DOHH2 (cell line): Measurements from ENCODE around the gene MTCH1.

ENCODE experiments used
- EZH2phosphoT487 ChIP-seq: fragments of 200-600 bp; sonication (generic); IDR thresholded peaks from 2 replicates; pipeline ENCODE4 v1.6.1; 2017; ENCODE audit warnings: borderline replicate concordance, mild to moderate bottlenecking, antibody characterized with exemption, low read length, moderate library complexity, mixed read lengths
- TF ChIP-seq, protein P1 (sequence below): fragments of 200-600 bp; sonication (generic); IDR thresholded peaks from one replicate; pipeline ENCODE4 v1.5.1; 2014; ENCODE audit warnings: antibody characterized with exemption, mild to moderate bottlenecking, low read depth, low read length; ENCODE audit not compliant: poor library complexity, severe bottlenecking

DNA sequence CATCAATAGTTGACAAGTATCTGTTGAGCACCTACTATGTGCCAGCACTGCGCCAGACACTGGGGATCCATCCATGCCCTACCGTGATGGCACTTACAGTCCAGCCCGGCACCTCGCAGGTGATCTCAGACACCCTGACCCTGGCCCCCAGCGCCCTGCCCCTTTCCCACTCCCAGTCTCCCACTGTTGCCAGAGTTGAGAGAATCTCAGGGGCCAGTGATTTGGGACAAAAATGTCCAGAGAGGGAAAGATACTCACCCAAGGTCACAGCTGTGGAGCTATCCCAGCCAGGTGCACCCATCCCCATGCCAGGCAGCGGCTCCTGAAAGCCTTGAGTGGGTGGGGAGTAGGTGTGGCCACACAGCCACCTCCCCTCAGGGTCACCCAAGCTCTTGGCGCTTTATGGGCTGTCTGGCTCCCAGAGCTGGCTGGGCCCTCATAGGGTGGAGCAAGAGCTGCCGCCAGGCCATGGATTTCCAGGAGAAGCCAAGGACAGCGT, 28.2 kb downstream of the MTCH1 start:
- TF ChIP-seq EZH2phosphoT487 = no peak
- TF ChIP-seq, protein P1, sequence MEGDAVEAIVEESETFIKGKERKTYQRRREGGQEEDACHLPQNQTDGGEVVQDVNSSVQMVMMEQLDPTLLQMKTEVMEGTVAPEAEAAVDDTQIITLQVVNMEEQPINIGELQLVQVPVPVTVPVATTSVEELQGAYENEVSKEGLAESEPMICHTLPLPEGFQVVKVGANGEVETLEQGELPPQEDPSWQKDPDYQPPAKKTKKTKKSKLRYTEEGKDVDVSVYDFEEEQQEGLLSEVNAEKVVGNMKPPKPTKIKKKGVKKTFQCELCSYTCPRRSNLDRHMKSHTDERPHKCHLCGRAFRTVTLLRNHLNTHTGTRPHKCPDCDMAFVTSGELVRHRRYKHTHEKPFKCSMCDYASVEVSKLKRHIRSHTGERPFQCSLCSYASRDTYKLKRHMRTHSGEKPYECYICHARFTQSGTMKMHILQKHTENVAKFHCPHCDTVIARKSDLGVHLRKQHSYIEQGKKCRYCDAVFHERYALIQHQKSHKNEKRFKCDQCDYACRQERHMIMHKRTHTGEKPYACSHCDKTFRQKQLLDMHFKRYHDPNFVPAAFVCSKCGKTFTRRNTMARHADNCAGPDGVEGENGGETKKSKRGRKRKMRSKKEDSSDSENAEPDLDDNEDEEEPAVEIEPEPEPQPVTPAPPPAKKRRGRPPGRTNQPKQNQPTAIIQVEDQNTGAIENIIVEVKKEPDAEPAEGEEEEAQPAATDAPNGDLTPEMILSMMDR = no peak
